HepG2 (cell line): ENCODE results near the gene YEATS2. TPM values are rescaled to one million over a fixed set of nuclear protein-coding genes. Genes with fewer than 3 reads are reported as not detected.

ENCODE experiments used
- ATAC-seq: fragments of 200-7000 bp; cut with Tn5 transposase; 3 replicates; pipeline ENCODE4 v1.9.1; 2020; ENCODE audit warnings: mild to moderate bottlenecking, moderate library complexity
- BruUV-seq: library from RNA; stranded (reverse); fragments of 400-500 nt; replicated peaks from 2 replicates; lab custom pipeline; 2021; lab: Mats Ljungman, UMichigan
- CTCF ChIA-PET: fragments of 300-600 bp; formaldehyde crosslinking; extraction: SDS; loops from one replicate; lab custom pipeline; 2021; ENCODE audit warnings: low total read pairs, inconsistent platforms, low intra/inter-chr PET ratio; lab: Yijun Ruan, JAX
- POLR2A ChIA-PET: fragments of 350-600 bp; sonication (Branson Sonifier 250); formaldehyde crosslinking; loops from one replicate; lab custom pipeline; 2020; ENCODE audit warnings: antibody characterized with exemption, inconsistent platforms; lab: Yijun Ruan, JAX
- DNase-seq: peaks from one replicate; pipeline ENCODE4 v3.0.0-alpha.2; 2015; ENCODE audit warnings: low spot score
- FAIRE-seq: peaks from 3 replicates; lab custom pipeline; 2011; peaks lifted over from hg19 to GRCh38; lab: Jason Lieb, UNC
- H2AFZ ChIP-seq: one replicate; pipeline ENCODE4 v1.6.1; 2011; ENCODE audit warnings: low read length, inconsistent platforms
- H3K27ac ChIP-seq: fragments of 300-600 bp; 3 replicates; pipeline ENCODE4 v1.8.0; 2011; ENCODE audit warnings: mixed run types, mild to moderate bottlenecking, mixed read lengths, low read length, inconsistent platforms; ENCODE audit not compliant: insufficient read depth; ENCODE audit errors: extremely low read length
- H3K27me3 ChIP-seq, 2 experiments: fragments of 200-600 bp in 1 of 2; 2 replicates in 1 of 2; 3 replicates in 1 of 2; pipeline versions ENCODE4 v1.6.0 to v1.8.0; 2011; ENCODE audit warnings: low read length in 2 of 2, mild to moderate bottlenecking in 2 of 2, moderate library complexity in 2 of 2, inconsistent platforms in 1 of 2; ENCODE audit not compliant: insufficient read depth in 2 of 2, control insufficient read depth in 1 of 2
- H3K36me3 ChIP-seq, 2 experiments: fragments of 200-600 bp in 1 of 2; replicated peaks in 1 of 2; 2 replicates in 1 of 2; 3 replicates in 1 of 2; pipeline versions ENCODE4 v1.5.1 to v1.8.0; 2011; ENCODE audit warnings: low read length in 2 of 2, inconsistent platforms in 1 of 2; ENCODE audit not compliant: insufficient read depth in 2 of 2, control insufficient read depth in 1 of 2
- H3K4me1 ChIP-seq: 2 replicates; pipeline ENCODE4 v1.5.1; 2012; ENCODE audit warnings: low read length, inconsistent platforms; ENCODE audit not compliant: insufficient read depth
- H3K4me2 ChIP-seq: 2 replicates; pipeline ENCODE4 v1.6.0; 2011; ENCODE audit warnings: low read depth, low read length, inconsistent platforms
- H3K4me3 ChIP-seq, 3 experiments: fragments of 200-600 bp in 1 of 3; sonication (generic), shearing (Covaris generic) in 1 of 3; replicated peaks in 1 of 3; 2 replicates each; pipeline ENCODE4 v1.5.1; 2011 to 2016; ENCODE audit warnings: low read length in 3 of 3, inconsistent platforms in 2 of 3, low read depth in 2 of 3, mild to moderate bottlenecking in 2 of 3, control low read depth in 1 of 3, mixed read lengths in 1 of 3; ENCODE audit not compliant: insufficient read depth in 1 of 3
- H3K79me2 ChIP-seq: one replicate; pipeline ENCODE4 v1.6.1; 2011; ENCODE audit warnings: low read length, inconsistent platforms; ENCODE audit not compliant: insufficient read depth
- H3K9ac ChIP-seq: 2 replicates; pipeline ENCODE4 v1.6.0; 2011; ENCODE audit warnings: mild to moderate bottlenecking, low read depth, low read length, inconsistent platforms; ENCODE audit not compliant: insufficient read depth
- H3K9me3 ChIP-seq: 2 replicates; pipeline ENCODE4 v1.5.1; 2012; ENCODE audit warnings: mild to moderate bottlenecking, low read length
- H4K20me1 ChIP-seq: 2 replicates; pipeline ENCODE4 v1.6.0; 2011; ENCODE audit warnings: inconsistent platforms, mild to moderate bottlenecking, low read length, moderate library complexity; ENCODE audit not compliant: insufficient read depth
- AGO1 ChIP-seq: fragments of 200-400 bp; formaldehyde crosslinking; IDR thresholded peaks from 2 replicates; pipeline ENCODE4 v1.6.1; 2017; ENCODE audit warnings: mild to moderate bottlenecking, low read depth, low read length, moderate library complexity; ENCODE audit not compliant: poor library complexity, severe bottlenecking
- DZIP1 ChIP-seq: sonication (generic); formaldehyde crosslinking; IDR thresholded peaks from 2 replicates; pipeline ENCODE4 v1.5.0; 2020; ENCODE audit warnings: mild to moderate bottlenecking, missing genetic modification reagents
- PTBP1 ChIP-seq: fragments of 200-400 bp; formaldehyde crosslinking; IDR thresholded peaks from 2 replicates; pipeline ENCODE4 v1.6.1; 2018; ENCODE audit warnings: low read length, low read depth; ENCODE audit not compliant: poor library complexity, severe bottlenecking
- SNRNP70 ChIP-seq: fragments of 200-400 bp; formaldehyde crosslinking; IDR thresholded peaks from 2 replicates; pipeline ENCODE4 v1.6.1; 2017; ENCODE audit warnings: mild to moderate bottlenecking, low read depth, low read length, moderate library complexity
- THAP11 ChIP-seq: IDR thresholded peaks from 2 replicates; pipeline ENCODE4 v1.6.1; 2016; ENCODE audit warnings: missing biosample characterization, missing genetic modification reagents
- USF2 ChIP-seq, 2 experiments: sonication (generic) in 1 of 2; formaldehyde crosslinking in 1 of 2; IDR thresholded peaks; 2 replicates each; pipeline versions ENCODE4 v1.5.1 to v1.6.1; 2011 to 2020; ENCODE audit warnings: borderline replicate concordance in 1 of 2, low read depth in 1 of 2, low read length in 1 of 2, mild to moderate bottlenecking in 1 of 2, missing genetic modification reagents in 1 of 2, moderate library complexity in 1 of 2
- ZFP36L1 ChIP-seq: sonication (generic); formaldehyde crosslinking; IDR thresholded peaks from 2 replicates; pipeline ENCODE4 v1.8.0; 2022; ENCODE audit warnings: mild to moderate bottlenecking, missing genetic modification reagents, moderate library complexity
- ZNF138 ChIP-seq: sonication (generic); formaldehyde crosslinking; IDR thresholded peaks from 2 replicates; pipeline ENCODE4 v1.5.0; 2020; ENCODE audit warnings: mild to moderate bottlenecking, low read depth, missing genetic modification reagents
- ZNF224 ChIP-seq: sonication (generic); formaldehyde crosslinking; IDR thresholded peaks from 2 replicates; pipeline ENCODE4 v1.5.0; 2020; ENCODE audit warnings: mild to moderate bottlenecking, missing genetic modification reagents
- ZNF234 ChIP-seq: sonication (generic); formaldehyde crosslinking; conservative IDR thresholded peaks from 2 replicates; pipeline ENCODE4 v1.5.1; 2020; ENCODE audit warnings: mild to moderate bottlenecking, missing genetic modification reagents
- WGBS: methylation state at CpG from one replicate; pipeline ENCODE4 v1.1.6; 2017; ENCODE audit warnings: low lambda C conversion rate; 5-methylcytosine and 5-hydroxymethylcytosine counted together
- in situ Hi-C: cut with HindIII; loops from 2 replicates; pipeline ENCODE4 v1.10.0; 2017; ENCODE audit warnings: low pct_unique_long_range_greater_than_20kb; ENCODE audit not compliant: extremely low pct_ligation_motif_present
- intact Hi-C: fragments of 100-400 bp; cut with micrococcal nuclease; formaldehyde crosslinking; loops from one replicate; pipeline ENCODE4 v1.10.0; 2022; ENCODE audit not compliant: unreplicated experiment
- polyA plus RNA-seq, 8 experiments: library from polyadenylated mRNA; depleted of rRNA in 3 of 8; stranded (reverse) in 7 of 8; unstranded in 1 of 8; fragments of >200 nt; fragmentation: Illumina TruSeq in 4 of 8; extraction: Trizol in 4 of 8; gene quantifications; 2 replicates each; pipeline versions ENCODE4 v1.2.1 to v1.2.3, GENCODE V29; 2011 to 2016; ENCODE audit warnings: low read depth in 4 of 8, missing spikeins in 1 of 8, mixed read lengths in 1 of 8; ENCODE audit not compliant: insufficient read depth in 1 of 8
- total RNA-seq, 5 experiments: library from RNA; depleted of rRNA; stranded (reverse); fragments of >200 nt; fragmentation: Illumina TruSeq; extraction: Trizol; gene quantifications; 2 replicates each; pipeline ENCODE4 v1.2.3, GENCODE V29; 2016; ENCODE audit warnings: low read depth in 1 of 5
- TF ChIP-seq, protein P1 (sequence below): sonication (generic); formaldehyde crosslinking; IDR thresholded peaks from 2 replicates; pipeline ENCODE4 v1.5.0; 2020; ENCODE audit warnings: mild to moderate bottlenecking, missing genetic modification reagents

YEATS2 gene
- total and polyA plus RNA-seq, 2 of the 13 experiments (the other 11 are each of a cell fraction or from before 2014, with no cell fraction given) = 18.6 to 33.7 TPM

- H3K4me2 ChIP-seq = no peak overlapping the region
- WGBS = 52% methylated on average over 6 of the region's 6 CpGs
- H3K9me3 ChIP-seq = no peaks in the 10 kb centered on the region
- POLR2A ChIA-PET = no interaction called here
- no peaks in the 10 kb centered on the region for H3K4me1 ChIP-seq
- H3K27me3 ChIP-seq = no peaks in the 10 kb centered on the region
- no peaks in the 10 kb centered on the region for H4K20me1 ChIP-seq
- no peak overlapping the region for H2AFZ ChIP-seq
- no peak overlapping the region for H3K4me3 ChIP-seq
- H3K9ac ChIP-seq = no peak overlapping the region
- CTCF ChIA-PET = no interaction called here
- FAIRE-seq (no peak), DNase-seq (no peak), ATAC-seq (no peak)
- H3K36me3 ChIP-seq = no peaks in the 10 kb centered on the region
- BruUV-seq = no TSS peak
- no peaks in the 10 kb centered on the region for H3K79me2 ChIP-seq
- intact Hi-C loops (no loop called here), in situ Hi-C loops (no loop called here)
- TF ChIP-seq ZNF138 (CRISPR knock-in tag) (no peak), ZNF224 (no peak), ZFP36L1 (CRISPR knock-in tag) (no peak), THAP11 (CRISPR knock-in tag) (no peak), PTBP1 (no peak), AGO1 (no peak), USF2 (IDR thresholded peaks at IDR 0.05; ENCODE audit: low read depth, low read length) (no peak), USF2 (CRISPR knock-in tag; IDR thresholded peaks at IDR 0.05; ENCODE audit: borderline replicate concordance) (no peak), SNRNP70 (no peak), ZNF234 (CRISPR knock-in tag) (no peak), DZIP1 (CRISPR knock-in tag) (no peak)
- TF ChIP-seq, protein P1, sequence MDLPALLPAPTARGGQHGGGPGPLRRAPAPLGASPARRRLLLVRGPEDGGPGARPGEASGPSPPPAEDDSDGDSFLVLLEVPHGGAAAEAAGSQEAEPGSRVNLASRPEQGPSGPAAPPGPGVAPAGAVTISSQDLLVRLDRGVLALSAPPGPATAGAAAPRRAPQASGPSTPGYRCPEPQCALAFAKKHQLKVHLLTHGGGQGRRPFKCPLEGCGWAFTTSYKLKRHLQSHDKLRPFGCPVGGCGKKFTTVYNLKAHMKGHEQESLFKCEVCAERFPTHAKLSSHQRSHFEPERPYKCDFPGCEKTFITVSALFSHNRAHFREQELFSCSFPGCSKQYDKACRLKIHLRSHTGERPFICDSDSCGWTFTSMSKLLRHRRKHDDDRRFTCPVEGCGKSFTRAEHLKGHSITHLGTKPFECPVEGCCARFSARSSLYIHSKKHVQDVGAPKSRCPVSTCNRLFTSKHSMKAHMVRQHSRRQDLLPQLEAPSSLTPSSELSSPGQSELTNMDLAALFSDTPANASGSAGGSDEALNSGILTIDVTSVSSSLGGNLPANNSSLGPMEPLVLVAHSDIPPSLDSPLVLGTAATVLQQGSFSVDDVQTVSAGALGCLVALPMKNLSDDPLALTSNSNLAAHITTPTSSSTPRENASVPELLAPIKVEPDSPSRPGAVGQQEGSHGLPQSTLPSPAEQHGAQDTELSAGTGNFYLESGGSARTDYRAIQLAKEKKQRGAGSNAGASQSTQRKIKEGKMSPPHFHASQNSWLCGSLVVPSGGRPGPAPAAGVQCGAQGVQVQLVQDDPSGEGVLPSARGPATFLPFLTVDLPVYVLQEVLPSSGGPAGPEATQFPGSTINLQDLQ = no peak
- TF ChIP-seq, all 625 proteins: peak for 0
- H3K27ac ChIP-seq = no peak overlapping the region
These were observed 9.9 kb upstream of the YEATS2 start for GRCh38 chr3:183687705-183688104.
